IPS-18c (cell line): ENCODE results near the gene SCAF4.
"Not testable (repeated sequence)": the region's sequence is repeated elsewhere in the genome, so short reads cannot be mapped to it uniquely, and the experiment has no call there.

Experiments
- H3K4me3 ChIP-seq: 2 replicates; pipeline ENCODE4 v1.7.0; 2013; ENCODE audit warnings: low read depth, mild to moderate bottlenecking, low read length, moderate library complexity; ENCODE audit not compliant: insufficient read depth
- H3K9me3 ChIP-seq: one replicate; pipeline ENCODE4 v1.6.1; 2013; ENCODE audit warnings: mild to moderate bottlenecking, low read length, moderate library complexity; ENCODE audit not compliant: control insufficient read depth, insufficient read depth

SCAF4 gene

DNA sequence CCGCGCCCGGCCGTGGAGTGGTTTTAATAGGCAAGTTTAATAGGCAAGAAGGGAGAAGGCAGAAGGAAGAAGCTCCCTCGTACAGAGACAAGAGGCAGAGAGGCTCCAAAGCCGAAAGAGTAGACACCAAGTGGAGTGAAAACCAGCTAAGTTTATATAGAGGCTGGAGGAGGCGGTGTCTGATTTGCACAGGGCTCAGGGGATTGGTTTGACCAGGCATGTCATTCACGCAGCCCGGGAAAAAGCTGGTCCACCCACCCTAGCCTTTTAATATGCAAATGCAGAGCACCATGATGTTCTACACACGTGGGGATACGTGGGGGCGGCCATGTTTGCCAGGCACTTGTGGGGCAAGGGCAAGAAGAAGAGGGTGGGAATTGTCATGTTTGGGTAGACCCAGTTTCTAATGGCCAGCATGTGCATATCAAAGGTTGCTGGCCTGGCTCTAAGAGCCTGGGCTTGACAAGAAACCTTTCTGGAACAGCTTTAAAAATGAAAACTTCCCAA, 90.4 kb downstream of the SCAF4 start:
- H3K4me3 ChIP-seq: no peak overlapping the region

DNA sequence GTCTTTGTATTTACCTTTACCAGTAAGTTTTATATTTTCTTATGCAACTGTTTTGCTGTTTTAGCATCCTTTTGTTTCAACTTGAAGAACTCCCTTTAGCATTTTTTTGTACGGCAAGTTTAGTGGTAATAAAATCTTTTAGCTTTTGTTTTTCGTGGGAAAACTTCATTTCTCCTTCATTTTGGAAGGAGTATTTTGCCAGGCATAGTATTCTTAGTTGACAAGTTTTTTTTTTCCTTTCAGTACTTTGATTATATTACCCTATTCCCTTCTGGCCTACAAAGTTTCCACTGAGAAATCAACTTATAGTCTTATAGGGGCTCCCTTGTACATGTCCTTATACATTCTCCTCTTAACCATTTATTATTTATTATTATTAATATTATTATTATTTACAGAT, 95.0 kb downstream of the SCAF4 start:
- H3K9me3 ChIP-seq: no peaks in the 10 kb centered on the region
- no peak overlapping the region for H3K4me3 ChIP-seq

More for the DNA sequence above, 90.4 kb downstream of the SCAF4 start:
- no peaks in the 10 kb centered on the region for H3K9me3 ChIP-seq

DNA sequence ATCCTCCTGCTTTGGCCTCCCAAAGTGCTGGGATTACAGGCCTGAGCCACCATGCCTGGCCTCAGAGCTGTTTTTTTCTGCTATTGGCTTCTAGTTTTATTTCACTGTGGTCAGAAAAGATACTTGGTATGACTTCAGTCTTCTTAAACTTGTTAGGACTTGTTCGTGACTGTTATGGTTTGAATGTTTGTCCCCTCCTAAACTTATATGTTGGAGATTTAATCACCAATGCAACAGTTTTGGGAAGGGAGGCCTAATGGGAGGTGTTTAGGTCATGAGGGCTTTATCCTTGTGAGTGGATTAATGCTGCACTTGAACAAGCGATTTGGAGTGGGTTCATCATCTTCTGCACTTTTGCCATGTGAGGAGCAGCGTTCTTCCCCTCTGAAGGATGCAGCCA, 96.9 kb downstream of the SCAF4 start:
- no peak overlapping the region for H3K4me3 ChIP-seq
- H3K9me3 ChIP-seq: no peaks in the 10 kb centered on the region

DNA sequence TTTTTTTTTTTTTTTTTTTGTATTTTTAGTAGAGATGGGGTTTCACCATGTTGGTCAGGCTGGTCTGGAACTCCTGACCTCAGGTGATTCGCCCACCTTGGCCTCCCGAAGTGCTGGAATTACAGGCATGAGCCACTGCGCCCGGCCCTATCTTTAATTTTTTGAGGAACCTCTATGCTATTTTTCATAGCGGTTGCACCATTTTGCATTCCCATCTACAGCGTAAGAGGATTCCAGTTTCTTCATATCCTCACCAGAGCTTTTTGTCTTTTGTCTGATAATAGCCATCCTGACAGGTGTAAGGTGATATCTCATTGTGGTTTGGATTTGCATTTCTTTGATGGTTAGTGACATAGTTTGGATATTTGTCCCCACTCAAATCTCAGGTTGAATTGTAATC, 100.0 kb downstream of the SCAF4 start:
- H3K4me3 ChIP-seq, H3K9me3 ChIP-seq: not testable (repeated sequence)

DNA sequence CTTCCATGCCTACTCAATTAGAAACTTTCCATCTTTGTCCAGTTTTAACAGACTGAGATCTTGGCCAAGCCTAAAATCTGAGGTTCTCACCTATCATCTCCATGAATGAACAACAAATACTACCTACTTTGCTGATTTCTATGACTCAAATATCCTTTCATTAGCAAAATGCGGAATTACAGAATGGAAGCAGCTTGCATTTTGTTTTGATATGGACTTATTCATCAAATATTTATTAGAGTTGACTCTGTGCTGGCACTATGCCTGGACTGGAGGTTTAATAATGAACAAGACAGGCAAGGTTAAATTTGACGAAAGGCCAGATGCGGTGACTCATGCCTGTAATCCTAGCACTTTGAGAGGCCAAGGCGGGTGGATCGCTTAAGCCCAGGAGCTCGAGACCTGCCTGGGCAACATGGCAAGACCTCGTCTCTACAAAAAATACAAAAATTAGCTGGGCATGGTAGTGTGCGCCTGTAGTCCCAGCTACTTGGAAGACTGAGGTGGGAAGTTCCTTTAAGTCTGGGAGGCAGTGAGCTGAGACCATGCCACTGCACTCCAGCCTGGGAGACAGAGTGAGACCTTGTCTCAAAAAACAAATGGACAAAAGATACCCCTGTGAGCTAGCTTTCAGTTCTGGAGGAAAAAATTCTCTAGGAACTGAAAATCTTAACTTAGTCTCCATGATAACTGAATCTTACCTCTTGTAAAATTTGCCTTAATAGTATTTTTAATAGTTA, 101.8 kb downstream of the SCAF4 start:
- Histone ChIP-seq H3K9me3 (no peaks in the 10 kb centered on the region), H3K4me3 (no peak overlapping the region)

DNA sequence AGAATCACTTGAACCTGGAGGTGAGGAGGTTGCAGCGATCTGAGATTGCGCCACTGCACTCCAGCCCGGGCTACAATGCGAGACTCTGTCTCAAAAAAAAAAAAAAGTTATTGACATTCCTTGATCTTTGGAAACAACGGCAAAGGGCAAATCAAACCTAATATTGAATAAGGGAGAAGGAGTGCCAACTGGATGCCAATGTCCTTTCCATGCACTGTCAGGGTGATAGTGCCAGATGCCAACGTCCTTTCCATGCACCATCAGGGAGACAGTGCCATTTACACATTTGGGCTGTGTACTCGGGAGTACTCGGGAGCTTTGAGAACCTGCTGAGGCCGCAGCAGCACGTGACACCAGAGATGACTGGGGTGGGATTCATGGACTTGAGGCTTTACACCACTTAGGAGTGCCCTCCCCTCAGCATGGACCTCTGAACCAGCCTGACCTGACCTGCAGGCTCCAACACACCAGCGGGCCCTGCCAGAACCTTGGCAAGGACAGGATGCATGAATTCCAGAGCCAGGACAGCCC, 106.9 kb downstream of the SCAF4 start:
- no peaks in the 10 kb centered on the region for H3K9me3 ChIP-seq
- H3K4me3 ChIP-seq: no peak overlapping the region

DNA sequence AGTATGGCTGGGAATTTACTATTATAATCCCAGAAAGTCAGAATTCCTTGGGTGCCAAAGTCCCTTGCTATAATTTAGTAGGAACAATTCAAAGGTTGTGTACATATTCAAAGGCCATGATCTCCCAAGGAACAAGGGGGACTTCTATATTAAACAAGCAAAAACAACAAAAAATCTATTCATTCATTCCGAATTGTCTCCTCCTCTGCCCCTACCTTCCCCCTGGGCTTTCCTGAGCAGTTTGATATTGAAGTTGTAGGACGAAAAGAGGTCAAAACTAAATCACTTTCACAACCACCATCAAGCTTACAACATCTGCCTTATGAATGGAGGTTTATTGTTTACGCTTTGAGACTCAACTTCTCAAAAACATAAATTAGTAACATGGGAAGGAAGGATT, 107.7 kb downstream of the SCAF4 start:
- no peak overlapping the region for H3K4me3 ChIP-seq
- H3K9me3 ChIP-seq: no peaks in the 10 kb centered on the region

DNA sequence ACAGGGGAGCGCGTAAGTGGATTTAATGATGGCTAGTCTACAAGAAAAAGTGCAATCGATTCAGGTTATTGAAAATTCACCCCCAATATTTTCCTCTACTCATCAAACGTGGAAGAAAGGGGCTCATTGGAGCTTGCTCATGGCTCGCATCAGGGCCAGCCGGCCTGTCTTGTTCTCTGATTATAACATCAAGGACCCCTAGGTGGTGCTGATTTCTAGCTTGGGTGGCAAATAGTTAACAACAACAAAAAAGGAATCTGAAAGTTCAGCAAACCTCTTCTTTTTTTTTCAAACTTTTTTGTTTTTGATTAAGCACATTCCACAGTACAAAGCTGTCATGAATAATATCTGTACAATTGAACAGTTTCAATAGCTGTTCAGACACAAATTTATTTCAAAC, 108.3 kb downstream of the SCAF4 start:
- no peak overlapping the region for H3K4me3 ChIP-seq
- H3K9me3 ChIP-seq: no peaks in the 10 kb centered on the region

DNA sequence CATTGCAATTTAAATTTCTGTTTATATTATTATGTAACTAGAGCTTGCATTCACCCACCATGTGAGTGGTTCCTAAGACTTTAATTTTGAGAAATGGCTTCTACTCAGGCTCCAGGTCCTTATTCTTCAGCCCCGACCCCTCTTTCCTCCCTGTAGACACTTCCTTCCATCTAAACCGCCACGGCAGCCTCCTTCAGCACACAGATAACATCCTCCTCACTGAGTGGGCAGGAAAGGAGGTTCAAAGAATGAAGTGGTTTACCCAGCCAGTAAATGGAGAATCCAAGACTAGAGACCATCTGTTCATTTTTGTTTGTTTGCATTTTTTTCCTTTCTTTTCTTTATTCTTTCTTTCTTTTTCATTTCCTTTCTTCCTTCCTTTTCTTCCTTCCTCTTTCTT, 109.5 kb downstream of the SCAF4 start:
- Histone ChIP-seq H3K4me3 (no peak overlapping the region), H3K9me3 (no peaks in the 10 kb centered on the region)
